Mononuclear cell (primary cell): Measurements from ENCODE around the gene AASDHPPT. TPM values are rescaled to one million over a fixed set of nuclear protein-coding genes. Genes with fewer than 3 reads are reported as not detected.

Source experiments
- H3K27me3 ChIP-seq: 2 replicates; pipeline ENCODE4 v1.6.0; 2011; ENCODE audit warnings: low read length, control low read depth; ENCODE audit not compliant: insufficient read depth
- H3K4me1 ChIP-seq: 2 replicates; pipeline ENCODE4 v1.5.1; 2011; ENCODE audit warnings: mild to moderate bottlenecking, low read length, control low read depth; ENCODE audit not compliant: insufficient read depth
- H3K4me3 ChIP-seq: 2 replicates; pipeline ENCODE4 v1.5.1; 2011; ENCODE audit warnings: mild to moderate bottlenecking, low read length, moderate library complexity
- H3K9me3 ChIP-seq: 2 replicates; pipeline ENCODE4 v1.5.1; 2011; ENCODE audit warnings: low read depth, mild to moderate bottlenecking, control low read depth, low read length
- total RNA-seq: library from RNA; depleted of rRNA; stranded (reverse); fragments of >200 nt; gene quantifications from one replicate; pipeline ENCODE4 v1.2.3, GENCODE V29; 2012

AASDHPPT gene
- total RNA-seq, 1 donor: 25.6 TPM

DNA sequence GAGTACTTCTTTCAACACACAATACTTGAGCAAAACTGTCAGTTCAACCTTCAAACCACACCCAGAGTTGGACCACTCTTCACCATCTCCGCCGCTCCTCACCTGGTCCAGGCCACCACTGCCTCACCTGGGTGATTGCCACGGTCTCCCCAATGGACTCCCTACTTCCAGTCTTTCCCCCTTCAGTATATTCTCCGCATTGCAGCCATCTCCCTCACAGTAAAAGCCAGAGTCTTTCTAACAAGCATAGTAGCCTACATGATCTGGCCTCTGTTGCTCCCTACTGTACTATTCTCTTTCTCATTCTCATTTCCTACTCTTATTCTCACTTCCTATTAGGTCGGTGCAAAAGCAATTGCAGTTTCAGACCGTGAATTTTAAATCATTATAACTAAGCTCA, 28.5 kb downstream of the AASDHPPT start:
- H3K27me3 ChIP-seq: no peaks in the 10 kb centered on the region
- H3K9me3 ChIP-seq: no peaks in the 10 kb centered on the region
- H3K4me3 ChIP-seq: no peak overlapping the region
- H3K4me1 ChIP-seq: no peaks in the 10 kb centered on the region

DNA sequence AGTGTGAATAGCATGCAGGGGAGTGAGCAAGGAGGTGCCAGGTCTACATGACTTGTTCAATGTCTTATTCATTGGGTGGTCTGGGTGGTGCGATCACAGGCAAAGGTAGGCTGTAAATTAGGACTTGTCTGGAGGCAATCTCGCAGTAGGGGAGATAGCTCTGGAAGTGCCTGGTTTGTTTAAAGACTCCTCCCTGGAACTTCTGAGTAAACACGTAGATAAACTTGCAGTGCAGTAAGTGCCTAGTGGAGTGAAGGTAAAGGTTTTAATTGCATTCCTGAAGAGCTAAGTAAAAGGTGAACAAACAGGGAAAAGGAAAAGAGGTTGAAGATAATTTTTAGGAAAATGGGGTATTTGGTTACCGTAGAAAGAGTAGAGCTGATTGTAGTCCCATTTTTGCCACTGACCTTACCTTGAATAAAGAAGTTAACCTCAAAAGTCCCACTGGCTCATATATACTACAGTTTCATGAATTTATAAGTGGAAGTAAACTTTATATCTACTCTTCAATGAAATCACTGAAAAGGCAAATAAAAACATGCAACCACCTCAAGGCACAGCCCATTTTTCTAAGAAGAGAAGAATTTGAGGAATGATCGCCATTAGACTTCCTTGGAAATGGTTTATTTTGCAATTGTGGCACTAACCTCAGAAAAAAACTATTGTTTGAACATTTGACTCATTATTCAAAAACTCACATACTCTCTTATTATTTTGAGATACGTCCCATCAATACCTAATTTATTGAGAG, 44.3 kb downstream of the AASDHPPT start:
- no peaks in the 10 kb centered on the region for H3K9me3 ChIP-seq
- H3K4me1 ChIP-seq: no peaks in the 10 kb centered on the region
- no peaks in the 10 kb centered on the region for H3K27me3 ChIP-seq
- no peak overlapping the region for H3K4me3 ChIP-seq

- no peaks in the 10 kb centered on the region for H3K9me3 ChIP-seq
- H3K4me3 ChIP-seq: no peak overlapping the region
- H3K4me1 ChIP-seq: no peaks in the 10 kb centered on the region
- no peaks in the 10 kb centered on the region for H3K27me3 ChIP-seq
Measured at GRCh38 chr11:106127604-106128003, 50.1 kb downstream of the AASDHPPT start.

DNA sequence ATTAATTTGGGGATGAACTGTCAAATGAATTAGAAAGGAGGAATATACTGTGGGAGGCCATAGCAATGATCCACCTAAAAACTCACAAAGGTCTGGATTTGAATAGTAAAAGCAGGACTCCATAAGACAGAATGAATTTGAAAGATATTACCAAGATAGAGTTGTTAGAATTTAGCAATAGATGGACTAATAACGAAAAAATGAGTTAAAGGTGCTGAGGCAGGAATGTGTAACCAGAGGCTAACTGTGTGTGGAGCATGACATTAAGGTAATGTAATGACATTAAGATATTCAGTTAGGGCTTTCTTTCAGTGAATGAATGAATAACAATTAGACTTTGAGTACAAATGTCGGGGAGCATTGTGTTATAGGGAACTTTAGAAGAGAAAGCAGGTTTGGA, 51.3 kb downstream of the AASDHPPT start:
- Histone ChIP-seq H3K27me3 (no peaks in the 10 kb centered on the region), H3K4me3 (no peak overlapping the region), H3K9me3 (no peaks in the 10 kb centered on the region), H3K4me1 (no peaks in the 10 kb centered on the region)

GRCh38 chr11:106131998-106132397, 54.5 kb downstream of the AASDHPPT start:
- Histone ChIP-seq H3K4me3 (no peak overlapping the region), H3K4me1 (no peaks in the 10 kb centered on the region), H3K9me3 (no peaks in the 10 kb centered on the region), H3K27me3 (no peaks in the 10 kb centered on the region)

GRCh38 chr11:106132582-106133354, 55.3 kb downstream of the AASDHPPT start:
- Histone ChIP-seq H3K4me1 (no peaks in the 10 kb centered on the region), H3K9me3 (no peaks in the 10 kb centered on the region), H3K4me3 (no peak overlapping the region), H3K27me3 (no peaks in the 10 kb centered on the region)

DNA sequence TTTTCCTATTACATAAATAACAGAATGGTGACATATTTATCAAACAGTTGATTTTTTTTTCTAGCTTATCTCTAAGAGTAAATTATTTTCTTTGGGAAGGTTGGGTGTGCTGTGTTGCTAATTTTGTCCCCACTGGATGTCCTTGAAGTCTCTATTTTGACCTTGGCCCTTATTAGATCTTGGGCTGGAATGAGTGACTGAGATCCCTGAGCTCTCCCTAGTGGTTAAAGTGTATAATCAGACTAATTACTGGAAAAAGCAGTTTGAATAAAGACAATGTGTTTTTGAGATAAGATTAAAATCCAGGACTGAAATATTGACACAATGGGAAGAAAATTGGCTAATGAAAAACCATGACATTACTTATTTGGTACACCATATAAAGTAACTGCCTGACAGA, 56.1 kb downstream of the AASDHPPT start:
- no peak overlapping the region for H3K4me3 ChIP-seq
- H3K4me1 ChIP-seq: no peaks in the 10 kb centered on the region
- H3K27me3 ChIP-seq: no peaks in the 10 kb centered on the region
- no peaks in the 10 kb centered on the region for H3K9me3 ChIP-seq

DNA sequence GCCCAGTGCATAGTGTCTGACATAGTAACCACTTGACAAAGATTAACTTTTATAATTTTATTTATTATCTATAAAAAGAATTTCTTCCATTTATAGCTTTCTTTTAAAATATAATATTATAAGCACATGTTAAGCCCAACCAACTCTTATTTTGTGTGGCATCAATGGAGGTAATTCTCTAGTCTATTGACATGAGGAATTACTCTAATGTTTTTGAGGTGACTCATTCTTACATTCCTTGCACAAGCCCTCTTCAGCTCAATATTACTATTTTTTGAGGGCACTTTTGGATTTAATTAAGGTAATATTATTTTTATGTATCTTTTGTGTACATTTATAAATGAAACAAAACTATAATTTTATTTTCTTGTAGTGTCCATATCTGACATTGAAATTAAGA, 59.6 kb downstream of the AASDHPPT start:
- no peaks in the 10 kb centered on the region for H3K4me1 ChIP-seq
- H3K9me3 ChIP-seq: no peaks in the 10 kb centered on the region
- H3K4me3 ChIP-seq: no peak overlapping the region
- H3K27me3 ChIP-seq: no peaks in the 10 kb centered on the region

- no peaks in the 10 kb centered on the region for H3K9me3 ChIP-seq
- no peaks in the 10 kb centered on the region for H3K27me3 ChIP-seq
- no peaks in the 10 kb centered on the region for H3K4me1 ChIP-seq
- H3K4me3 ChIP-seq: no peak overlapping the region
Measured at GRCh38 chr11:106137758-106138157, 60.3 kb downstream of the AASDHPPT start.

Other genes with a start within 250 kb of the AASDHPPT start
- gene MSANTD4, start 55.4 kb upstream of the AASDHPPT start, total RNA-seq: 9.7 TPM
- gene KBTBD3, start 315 bp upstream of the AASDHPPT start, total RNA-seq: 4.7 TPM